Tibial nerve (tissue), 4 donors: Measurements from ENCODE around the gene ZNF800. TPM values are rescaled to one million over a fixed set of nuclear protein-coding genes. Genes with fewer than 3 reads are reported as not detected.

Experiments
- DNase-seq, 2 donors: peaks; one replicate each; pipeline ENCODE4 v3.0.0-alpha.2; 2019; ENCODE audit warnings: low spot score in 2 of 2
- H3K27ac ChIP-seq, 4 donors: fragments of 200-600 bp; sonication (generic) in 3 of 4; one replicate each; pipeline ENCODE4 v1.5.1; 2017 to 2019; ENCODE audit warnings: mild to moderate bottlenecking in 1 of 4
- H3K27me3 ChIP-seq, 2 donors: fragments of 200-600 bp; sonication (generic) in 1 of 2; one replicate each; pipeline versions ENCODE4 v1.5.1 to v1.6.0; 2017 to 2019
- H3K36me3 ChIP-seq, 3 donors: fragments of 200-600 bp; sonication (generic); one replicate each; pipeline ENCODE4 v1.5.1; 2018 to 2019
- H3K4me1 ChIP-seq, 4 donors: fragments of 200-600 bp; sonication (generic) in 3 of 4; one replicate each; pipeline ENCODE4 v1.5.1; 2017 to 2019
- H3K4me3 ChIP-seq, 4 donors: fragments of 200-600 bp; sonication (generic) in 3 of 4; one replicate each; pipeline ENCODE4 v1.5.1; 2017 to 2019; ENCODE audit warnings: mild to moderate bottlenecking in 1 of 4, moderate library complexity in 1 of 4
- H3K9me3 ChIP-seq, 4 donors: fragments of 200-600 bp; sonication (generic) in 3 of 4; one replicate each; pipeline ENCODE4 v1.5.1; 2017 to 2019
- CTCF ChIP-seq, 5 experiments: fragments of 200-600 bp in 3 of 5; fragments of 450-650 bp in 2 of 5; sonication (generic) in 3 of 5; IDR thresholded peaks; one replicate each; pipeline ENCODE4 v1.5.1; 2016 to 2019; ENCODE audit warnings: antibody characterized with exemption in 5 of 5, mild to moderate bottlenecking in 3 of 5, moderate library complexity in 2 of 5
- EP300 ChIP-seq, 2 donors: sonication (generic); formaldehyde crosslinking; IDR thresholded peaks; one replicate each; pipeline ENCODE4 v1.6.1; 2017; ENCODE audit warnings: antibody characterized with exemption in 2 of 2, mild to moderate bottlenecking in 1 of 2
- POLR2A ChIP-seq, 2 donors: fragments of 450-650 bp; IDR thresholded peaks; one replicate each; pipeline ENCODE4 v1.6.1; 2017; ENCODE audit warnings: antibody characterized with exemption in 2 of 2, mild to moderate bottlenecking in 2 of 2, moderate library complexity in 2 of 2
- WGBS, 2 donors: methylation state at CpG; one replicate each; pipeline ENCODE4 v1.1.5; 2018; 5-methylcytosine and 5-hydroxymethylcytosine counted together
- total RNA-seq, 4 donors: library from RNA; depleted of rRNA; stranded (reverse); fragments of >200 nt; gene quantifications; one replicate each; pipeline ENCODE4 v1.1.0, GENCODE V29; 2016

ZNF800 gene
- total RNA-seq, 4 donors from 2014 or later = 27.3 to 50.0 (median 33.9) TPM

GRCh38 chr7:127383123-127383835, 9.2 kb downstream of the ZNF800 start:
- DNase-seq = no peak
- Histone ChIP-seq H3K9me3 (no peaks in the 10 kb centered on the region), H3K36me3 (peaks cover 0 to 14% (median 0%) of the 10 kb centered on the region in 3 donors), H3K4me1 (peaks cover 0 to 43% (median 6%) of the 10 kb centered on the region in 4 donors), H3K27me3 (no peaks in the 10 kb centered on the region), H3K27ac (no peak overlapping the region), H3K4me3 (no peak overlapping the region)
- TF ChIP-seq CTCF (IDR thresholded peaks at IDR 0.05) = no peak
- no peak for TF ChIP-seq POLR2A (IDR thresholded peaks at IDR 0.05)
- TF ChIP-seq EP300 (IDR thresholded peaks at IDR 0.05) = no peak
- WGBS, 2 donors = 58 to 70% methylated on average over 1 of the region's 1 CpG

GRCh38 chr7:127382301-127383085, 10.0 kb downstream of the ZNF800 start:
- 65 to 71% methylated on average over 2 of the region's 2 CpGs for WGBS, 2 donors
- H3K9me3 ChIP-seq = no peaks in the 10 kb centered on the region
- no peak for DNase-seq

GRCh38 chr7:127380479-127380878, 12.0 kb downstream of the ZNF800 start:
- DNase-seq = no peak
- Histone ChIP-seq H3K4me1 (peaks cover 0 to 38% (median 4%) of the 10 kb centered on the region in 4 donors), H3K9me3 (no peaks in the 10 kb centered on the region), H3K27ac (no peak overlapping the region), H3K4me3 (no peak overlapping the region), H3K27me3 (no peaks in the 10 kb centered on the region), H3K36me3 (peaks cover 0 to 11% (median 0%) of the 10 kb centered on the region in 3 donors)
- TF ChIP-seq EP300 (IDR thresholded peaks at IDR 0.05) (no peak), POLR2A (IDR thresholded peaks at IDR 0.05) (no peak), CTCF (IDR thresholded peaks at IDR 0.05) (no peak)

More at GRCh38 chr7:127382301-127383085, 10.0 kb downstream of the ZNF800 start:
- Histone ChIP-seq H3K36me3 (peaks cover 0 to 14% (median 0%) of the 10 kb centered on the region in 3 donors), H3K27ac (no peak overlapping the region), H3K27me3 (no peaks in the 10 kb centered on the region), H3K4me3 (no peak overlapping the region), H3K4me1 (peaks cover 0 to 40% (median 5%) of the 10 kb centered on the region in 4 donors)
- no peak for TF ChIP-seq POLR2A (IDR thresholded peaks at IDR 0.05)
- TF ChIP-seq CTCF (IDR thresholded peaks at IDR 0.05) = no peak
- TF ChIP-seq EP300 (IDR thresholded peaks at IDR 0.05) = no peak

- peaks cover 0 to 38% (median 4%) of the 10 kb centered on the region in 4 donors for H3K4me1 ChIP-seq
- no peak overlapping the region for H3K4me3 ChIP-seq
- no peaks in the 10 kb centered on the region for H3K9me3 ChIP-seq
- DNase-seq = no peak
- H3K36me3 ChIP-seq = peaks cover 0 to 10% (median 0%) of the 10 kb centered on the region in 3 donors
- TF ChIP-seq EP300 (IDR thresholded peaks at IDR 0.05) (no peak), CTCF (IDR thresholded peaks at IDR 0.05) (no peak), POLR2A (IDR thresholded peaks at IDR 0.05) (no peak)
- H3K27ac ChIP-seq = no peak overlapping the region
- 86 to 90% methylated on average over 2 of the region's 2 CpGs for WGBS, 2 donors
- H3K27me3 ChIP-seq = no peaks in the 10 kb centered on the region
Observed at GRCh38 chr7:127379642-127380041, 12.9 kb downstream of the ZNF800 start.

GRCh38 chr7:127378537-127378936, 14.0 kb downstream of the ZNF800 start:
- H3K4me1 ChIP-seq = peaks cover 0 to 38% (median 4%) of the 10 kb centered on the region in 4 donors
- H3K27me3 ChIP-seq = no peaks in the 10 kb centered on the region
- no peaks in the 10 kb centered on the region for H3K9me3 ChIP-seq
- no peak overlapping the region for H3K4me3 ChIP-seq
- 50 to 56% methylated on average over 1 of the region's 1 CpG for WGBS, 2 donors
- no peak for DNase-seq
- TF ChIP-seq POLR2A (IDR thresholded peaks at IDR 0.05) (no peak), EP300 (IDR thresholded peaks at IDR 0.05) (no peak), CTCF (IDR thresholded peaks at IDR 0.05) (no peak)
- peaks cover 0 to 17% (median 0%) of the 10 kb centered on the region in 3 donors for H3K36me3 ChIP-seq
- no peak overlapping the region for H3K27ac ChIP-seq
